ENCODE data around the gene PTPRD. TPM values are rescaled to one million over a fixed set of nuclear protein-coding genes. Genes with fewer than 3 reads are reported as not detected.

PTPRD gene
- total RNA-seq, 1 experiment from 2014 or later: 69.6 TPM

DNA sequence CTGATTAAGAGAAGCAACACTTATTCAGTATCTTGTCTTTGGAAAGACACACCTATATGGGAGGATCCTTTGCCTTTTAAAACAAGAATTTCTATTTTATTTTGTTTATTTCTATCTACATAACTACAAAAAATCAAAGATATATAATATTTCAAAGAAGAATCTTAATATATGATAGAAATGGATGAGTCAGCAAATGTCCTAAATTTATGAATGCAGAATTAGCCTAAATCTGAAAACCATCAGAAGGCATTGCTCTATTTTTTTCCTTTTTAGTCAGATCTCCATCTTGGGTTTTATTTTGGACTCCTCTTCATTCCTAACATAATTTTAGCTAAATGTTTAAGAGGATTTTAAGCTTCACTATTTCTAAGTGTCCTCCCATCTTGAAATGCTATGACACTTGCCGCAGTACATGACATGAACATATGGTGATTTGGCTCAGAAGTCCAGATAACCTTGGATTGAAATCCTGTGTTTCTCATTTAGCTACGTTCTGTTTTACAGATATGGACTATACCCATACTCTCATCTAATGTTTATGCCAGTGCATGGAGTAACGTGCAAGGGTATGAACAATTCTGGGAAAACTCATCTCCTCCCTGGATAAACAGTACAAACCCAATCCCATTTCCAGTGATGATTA, 1490.4 kb downstream of the PTPRD start:
- no peaks in the 10 kb centered on the region for H3K9me3 Mint-ChIP-seq
- H3K27ac Mint-ChIP-seq: no peak overlapping the region
- ChIA-PET POLR2A (no interaction called here), CTCF (no interaction called here)
- no peaks in the 10 kb centered on the region for H3K27me3 Mint-ChIP-seq (ENCODE audit: low read depth)
- no peaks in the 10 kb centered on the region for H3K4me1 Mint-ChIP-seq
- H3K36me3 Mint-ChIP-seq: no peaks in the 10 kb centered on the region
- TF ChIP-seq NR2C2 (CRISPR knock-in tag; IDR thresholded peaks at IDR 0.05): no peak
- TF ChIP-seq NFATC4 (CRISPR knock-in tag; IDR thresholded peaks at IDR 0.05): no peak
- no peak for TF ChIP-seq ZNF396 (CRISPR knock-in tag; IDR thresholded peaks at IDR 0.05; ENCODE audit: borderline replicate concordance)
- TF ChIP-seq, protein P1, sequence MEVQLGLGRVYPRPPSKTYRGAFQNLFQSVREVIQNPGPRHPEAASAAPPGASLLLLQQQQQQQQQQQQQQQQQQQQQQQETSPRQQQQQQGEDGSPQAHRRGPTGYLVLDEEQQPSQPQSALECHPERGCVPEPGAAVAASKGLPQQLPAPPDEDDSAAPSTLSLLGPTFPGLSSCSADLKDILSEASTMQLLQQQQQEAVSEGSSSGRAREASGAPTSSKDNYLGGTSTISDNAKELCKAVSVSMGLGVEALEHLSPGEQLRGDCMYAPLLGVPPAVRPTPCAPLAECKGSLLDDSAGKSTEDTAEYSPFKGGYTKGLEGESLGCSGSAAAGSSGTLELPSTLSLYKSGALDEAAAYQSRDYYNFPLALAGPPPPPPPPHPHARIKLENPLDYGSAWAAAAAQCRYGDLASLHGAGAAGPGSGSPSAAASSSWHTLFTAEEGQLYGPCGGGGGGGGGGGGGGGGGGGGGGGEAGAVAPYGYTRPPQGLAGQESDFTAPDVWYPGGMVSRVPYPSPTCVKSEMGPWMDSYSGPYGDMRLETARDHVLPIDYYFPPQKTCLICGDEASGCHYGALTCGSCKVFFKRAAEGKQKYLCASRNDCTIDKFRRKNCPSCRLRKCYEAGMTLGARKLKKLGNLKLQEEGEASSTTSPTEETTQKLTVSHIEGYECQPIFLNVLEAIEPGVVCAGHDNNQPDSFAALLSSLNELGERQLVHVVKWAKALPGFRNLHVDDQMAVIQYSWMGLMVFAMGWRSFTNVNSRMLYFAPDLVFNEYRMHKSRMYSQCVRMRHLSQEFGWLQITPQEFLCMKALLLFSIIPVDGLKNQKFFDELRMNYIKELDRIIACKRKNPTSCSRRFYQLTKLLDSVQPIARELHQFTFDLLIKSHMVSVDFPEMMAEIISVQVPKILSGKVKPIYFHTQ (CRISPR knock-in tag; IDR thresholded peaks at IDR 0.05): no peak
- TF ChIP-seq ZNF263 (CRISPR knock-in tag; IDR thresholded peaks at IDR 0.05; ENCODE audit: low read depth): no peak
- TF ChIP-seq ZBTB21 (CRISPR knock-in tag; IDR thresholded peaks at IDR 0.05; ENCODE audit: borderline replicate concordance): no peak
- TF ChIP-seq, protein P2, sequence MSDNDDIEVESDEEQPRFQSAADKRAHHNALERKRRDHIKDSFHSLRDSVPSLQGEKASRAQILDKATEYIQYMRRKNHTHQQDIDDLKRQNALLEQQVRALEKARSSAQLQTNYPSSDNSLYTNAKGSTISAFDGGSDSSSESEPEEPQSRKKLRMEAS (CRISPR knock-in tag; IDR thresholded peaks at IDR 0.05): no peak
- ATAC-seq (no peak), DNase-seq (ENCODE audit: low spot score) (no peak)
- no peak overlapping the region for H3K4me3 Mint-ChIP-seq

DNA sequence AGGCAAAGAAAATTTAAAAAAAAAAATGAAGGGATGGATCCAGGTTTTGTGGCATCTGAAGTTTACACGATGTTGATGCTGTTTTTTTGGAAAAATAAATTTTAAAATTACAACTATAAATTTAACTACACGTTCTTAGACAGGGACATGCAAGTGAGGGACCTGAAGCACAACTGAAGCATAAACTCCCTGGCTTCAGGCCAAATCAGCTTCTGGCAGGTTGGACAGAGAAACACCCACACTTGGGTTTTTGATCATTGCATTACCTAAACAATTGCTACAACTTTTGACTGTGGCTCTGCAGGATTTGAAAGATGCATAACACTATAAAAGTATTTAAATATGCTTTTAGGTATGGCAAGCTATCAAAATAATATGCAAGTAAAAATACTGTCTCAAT, 1494.9 kb downstream of the PTPRD start:
- no peak for DNase-seq (ENCODE audit: low spot score)
- ChIA-PET CTCF (no interaction called here), POLR2A (no interaction called here)
- no peak overlapping the region for H3K4me3 Mint-ChIP-seq
- no peaks in the 10 kb centered on the region for H3K36me3 Mint-ChIP-seq
- peaks cover 8% of the 10 kb centered on the region; the same call in 1 of the 2 replicates for H3K4me1 Mint-ChIP-seq
- H3K27ac Mint-ChIP-seq: no peak overlapping the region
- TF ChIP-seq ZNF416 (CRISPR knock-in tag; IDR thresholded peaks at IDR 0.05) (no peak), JAZF1 (CRISPR knock-in tag; IDR thresholded peaks at IDR 0.05) (no peak), NR1H2 (CRISPR knock-in tag; IDR thresholded peaks at IDR 0.05) (no peak), JUN (CRISPR knock-in tag; IDR thresholded peaks at IDR 0.05) (no peak), TEAD4 (CRISPR knock-in tag; IDR thresholded peaks at IDR 0.05) (no peak), FOXK1 (CRISPR knock-in tag; IDR thresholded peaks at IDR 0.05) (no peak), ZNF232 (CRISPR knock-in tag; IDR thresholded peaks at IDR 0.05) (no peak), NFE2L1 (CRISPR knock-in tag; IDR thresholded peaks at IDR 0.05) (no peak)
- TF ChIP-seq, protein P3, sequence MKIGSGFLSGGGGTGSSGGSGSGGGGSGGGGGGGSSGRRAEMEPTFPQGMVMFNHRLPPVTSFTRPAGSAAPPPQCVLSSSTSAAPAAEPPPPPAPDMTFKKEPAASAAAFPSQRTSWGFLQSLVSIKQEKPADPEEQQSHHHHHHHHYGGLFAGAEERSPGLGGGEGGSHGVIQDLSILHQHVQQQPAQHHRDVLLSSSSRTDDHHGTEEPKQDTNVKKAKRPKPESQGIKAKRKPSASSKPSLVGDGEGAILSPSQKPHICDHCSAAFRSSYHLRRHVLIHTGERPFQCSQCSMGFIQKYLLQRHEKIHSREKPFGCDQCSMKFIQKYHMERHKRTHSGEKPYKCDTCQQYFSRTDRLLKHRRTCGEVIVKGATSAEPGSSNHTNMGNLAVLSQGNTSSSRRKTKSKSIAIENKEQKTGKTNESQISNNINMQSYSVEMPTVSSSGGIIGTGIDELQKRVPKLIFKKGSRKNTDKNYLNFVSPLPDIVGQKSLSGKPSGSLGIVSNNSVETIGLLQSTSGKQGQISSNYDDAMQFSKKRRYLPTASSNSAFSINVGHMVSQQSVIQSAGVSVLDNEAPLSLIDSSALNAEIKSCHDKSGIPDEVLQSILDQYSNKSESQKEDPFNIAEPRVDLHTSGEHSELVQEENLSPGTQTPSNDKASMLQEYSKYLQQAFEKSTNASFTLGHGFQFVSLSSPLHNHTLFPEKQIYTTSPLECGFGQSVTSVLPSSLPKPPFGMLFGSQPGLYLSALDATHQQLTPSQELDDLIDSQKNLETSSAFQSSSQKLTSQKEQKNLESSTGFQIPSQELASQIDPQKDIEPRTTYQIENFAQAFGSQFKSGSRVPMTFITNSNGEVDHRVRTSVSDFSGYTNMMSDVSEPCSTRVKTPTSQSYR (CRISPR knock-in tag; IDR thresholded peaks at IDR 0.05): no peak
- TF ChIP-seq, protein P4, sequence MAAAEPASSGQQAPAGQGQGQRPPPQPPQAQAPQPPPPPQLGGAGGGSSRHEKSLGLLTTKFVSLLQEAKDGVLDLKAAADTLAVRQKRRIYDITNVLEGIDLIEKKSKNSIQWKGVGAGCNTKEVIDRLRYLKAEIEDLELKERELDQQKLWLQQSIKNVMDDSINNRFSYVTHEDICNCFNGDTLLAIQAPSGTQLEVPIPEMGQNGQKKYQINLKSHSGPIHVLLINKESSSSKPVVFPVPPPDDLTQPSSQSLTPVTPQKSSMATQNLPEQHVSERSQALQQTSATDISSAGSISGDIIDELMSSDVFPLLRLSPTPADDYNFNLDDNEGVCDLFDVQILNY (CRISPR knock-in tag; IDR thresholded peaks at IDR 0.05): no peak
- no peaks in the 10 kb centered on the region for H3K9me3 Mint-ChIP-seq
- ATAC-seq: no peak
- H3K27me3 Mint-ChIP-seq (ENCODE audit: low read depth): no peaks in the 10 kb centered on the region
